GM18505 (cell line): ENCODE measurements around the gene ZDHHC14.
"Not testable (repeated sequence)": the region's sequence is repeated elsewhere in the genome, so short reads cannot be mapped to it uniquely, and the experiment has no call there.

Source experiments
- ATAC-seq: cut with Tn5 transposase; IDR thresholded peaks from one replicate; pipeline ENCODE4 v1.9.1; 2021; ENCODE audit not compliant: unreplicated experiment
- POLR2A ChIP-seq: IDR thresholded peaks from 4 replicates; pipeline ENCODE4 v1.6.1; 2011; ENCODE audit warnings: borderline replicate concordance; ENCODE audit not compliant: insufficient read depth, insufficient read length; ENCODE audit errors: extremely low read depth

The ZDHHC14 gene

GRCh38 chr6:157372501-157373280 is 8.3 kb upstream of the ZDHHC14 start:
- TF ChIP-seq POLR2A = no peak
- ATAC-seq = no peak

GRCh38 chr6:157374889-157375443 is 6.0 kb upstream of the ZDHHC14 start:
- no peak for TF ChIP-seq POLR2A
- no peak for ATAC-seq

GRCh38 chr6:157376241-157376640 is 4.7 kb upstream of the ZDHHC14 start:
- TF ChIP-seq POLR2A = no peak
- no peak for ATAC-seq

GRCh38 chr6:157376706-157377230 is 4.2 kb upstream of the ZDHHC14 start:
- TF ChIP-seq POLR2A = no peak
- no peak for ATAC-seq

- peak; percentile 67 for ATAC-seq
These were observed 1.1 kb upstream of the ZDHHC14 start for GRCh38 chr6:157379656-157380457.

GRCh38 chr6:157380458-157380778 is 572 bp upstream of the ZDHHC14 start:
- peak; percentile 14 for ATAC-seq
- no peak for TF ChIP-seq POLR2A

More at GRCh38 chr6:157379656-157380457, 1.1 kb upstream of the ZDHHC14 start:
- TF ChIP-seq POLR2A = peak; percentile 23

GRCh38 chr6:157381631-157382621 is 936 bp downstream of the ZDHHC14 start:
- peak; percentile 23 for ATAC-seq

GRCh38 chr6:157382821-157383220 is 1.8 kb downstream of the ZDHHC14 start:
- no peak for TF ChIP-seq POLR2A
- no peak for ATAC-seq

More at GRCh38 chr6:157381631-157382621, 936 bp downstream of the ZDHHC14 start:
- no peak for TF ChIP-seq POLR2A

GRCh38 chr6:157383471-157383870 is 2.5 kb downstream of the ZDHHC14 start:
- ATAC-seq = no peak
- no peak for TF ChIP-seq POLR2A

GRCh38 chr6:157384962-157385361 is 4.0 kb downstream of the ZDHHC14 start:
- ATAC-seq = not testable (repeated sequence)

GRCh38 chr6:157385482-157385881 is 4.5 kb downstream of the ZDHHC14 start:
- no peak for ATAC-seq
- no peak for TF ChIP-seq POLR2A

GRCh38 chr6:157386023-157386422 is 5.0 kb downstream of the ZDHHC14 start:
- no peak for ATAC-seq
- no peak for TF ChIP-seq POLR2A

- TF ChIP-seq POLR2A = no peak
- no peak for ATAC-seq
These were observed 5.5 kb downstream of the ZDHHC14 start for GRCh38 chr6:157386454-157386853.

- no peak for TF ChIP-seq POLR2A
- ATAC-seq = no peak
These were observed 7.9 kb downstream of the ZDHHC14 start for GRCh38 chr6:157388924-157389323.
